Cardiac muscle cell (in vitro differentiated cells and primary cell): Measurements from ENCODE around the gene CCDC159. TPM values are rescaled to one million over a fixed set of nuclear protein-coding genes. Genes with fewer than 3 reads are reported as not detected.
A peak's percentile ranks its signal among the peaks of the same experiment; 100 is the strongest.

ENCODE experiments used
- DNase-seq, 2 donors: peaks; one replicate each; pipeline versions ENCODE4 v3.0.0 to v3.0.0-alpha.2; 2010 to 2017; ENCODE audit warnings: low read depth in 1 of 2, low spot score in 1 of 2
- H3K27ac ChIP-seq: fragments of 200-600 bp; sonication (generic); 2 replicates; pipeline ENCODE4 v1.5.1; 2016
- H3K27me3 ChIP-seq: fragments of 200-600 bp; sonication (generic); 2 replicates; pipeline ENCODE4 v1.6.0; 2016; ENCODE audit warnings: control low read depth
- H3K36me3 ChIP-seq: fragments of 200-600 bp; sonication (generic); 2 replicates; pipeline ENCODE4 v1.5.1; 2016; ENCODE audit warnings: control low read depth
- H3K4me1 ChIP-seq: fragments of 200-600 bp; sonication (generic); 2 replicates; pipeline ENCODE4 v1.8.1; 2017; ENCODE audit warnings: low read depth, mild to moderate bottlenecking, mixed run types
- H3K4me3 ChIP-seq: fragments of 200-600 bp; sonication (generic); 2 replicates; pipeline ENCODE4 v1.5.1; 2016; ENCODE audit warnings: mild to moderate bottlenecking
- H3K9me3 ChIP-seq: fragments of 200-600 bp; sonication (generic); 2 replicates; pipeline ENCODE4 v1.5.1; 2017; ENCODE audit warnings: low read depth, mild to moderate bottlenecking, control low read depth
- CTCF ChIP-seq: IDR thresholded peaks from 2 replicates; pipeline ENCODE4 v1.5.1; 2012; ENCODE audit warnings: low read depth, mild to moderate bottlenecking, low read length
- polyA plus RNA-seq: library from polyadenylated mRNA; unstranded; fragments of >200 nt; fragmentation: Nextera tagmentation; extraction: Ambion mirVana; gene quantifications from 2 replicates; pipeline ENCODE4 v1.2.1, GENCODE V29; 2016
- total RNA-seq: library from RNA; depleted of rRNA; stranded (reverse); fragments of >200 nt; gene quantifications from 2 replicates; pipeline ENCODE4 v1.2.3, GENCODE V29; 2016

Gene CCDC159
- total and polyA plus RNA-seq, 2 experiments from 2014 or later = 9.3 to 9.7 TPM

- H3K27me3 ChIP-seq = no peaks in the 10 kb centered on the region
- peak; percentile 53 to 89 for DNase-seq
- no peaks in the 10 kb centered on the region for H3K36me3 ChIP-seq
- no peak for TF ChIP-seq CTCF
- H3K4me3 ChIP-seq = no peak overlapping the region
- peak overlapping the region; percentile 94 for H3K27ac ChIP-seq
- peaks cover 6% of the 10 kb centered on the region for H3K4me1 ChIP-seq
- no peaks in the 10 kb centered on the region for H3K9me3 ChIP-seq
These were observed 27.0 kb downstream of the CCDC159 start for GRCh38 chr19:11373166-11373884.

GRCh38 chr19:11373885-11374432 lies 27.6 kb downstream of the CCDC159 start:
- no peaks in the 10 kb centered on the region for H3K36me3 ChIP-seq
- no peak for DNase-seq
- H3K9me3 ChIP-seq = no peaks in the 10 kb centered on the region
- peak overlapping the region; percentile 53 for H3K4me3 ChIP-seq
- TF ChIP-seq CTCF = no peak
- no peaks in the 10 kb centered on the region for H3K27me3 ChIP-seq
- peaks cover 6% of the 10 kb centered on the region for H3K4me1 ChIP-seq
- peak overlapping the region; percentile 94 for H3K27ac ChIP-seq

GRCh38 chr19:11374433-11375142 lies 28.3 kb downstream of the CCDC159 start, which contains the start of gene SWSAP1:
TSS of gene SWSAP1 (plus strand) at chr19:11374666. CDS start at chr19:11374681, 15 bp downstream.
- H3K9me3 ChIP-seq = no peaks in the 10 kb centered on the region
- H3K4me1 ChIP-seq = peaks cover 6% of the 10 kb centered on the region
- no peak for TF ChIP-seq CTCF
- no peaks in the 10 kb centered on the region for H3K27me3 ChIP-seq
- H3K4me3 ChIP-seq = peak within 1 kb of the TSS; percentile 53
- no peaks in the 10 kb centered on the region for H3K36me3 ChIP-seq
- peak within 1 kb of the TSS; percentile 94 for H3K27ac ChIP-seq
- peak; percentile 99 to 100 for DNase-seq

- H3K9me3 ChIP-seq = no peaks in the 10 kb centered on the region
- H3K36me3 ChIP-seq = no peaks in the 10 kb centered on the region
- peak in 1 of 2 donors; percentile 53 for DNase-seq
- H3K4me1 ChIP-seq = peaks cover 6% of the 10 kb centered on the region
- H3K27ac ChIP-seq = peak overlapping the region; percentile 69
- H3K27me3 ChIP-seq = no peaks in the 10 kb centered on the region
- peak overlapping the region; percentile 19 for H3K4me3 ChIP-seq
- TF ChIP-seq CTCF = no peak
These were observed 29.0 kb downstream of the CCDC159 start for GRCh38 chr19:11375143-11375948.

- no peak for TF ChIP-seq CTCF
- H3K4me3 ChIP-seq = no peak overlapping the region
- no peaks in the 10 kb centered on the region for H3K36me3 ChIP-seq
- no peak overlapping the region for H3K27ac ChIP-seq
- peak in 1 of 2 donors; percentile 85 for DNase-seq
- H3K4me1 ChIP-seq = peaks cover 6% of the 10 kb centered on the region
- no peaks in the 10 kb centered on the region for H3K9me3 ChIP-seq
- H3K27me3 ChIP-seq = no peaks in the 10 kb centered on the region
These were observed 30.9 kb downstream of the CCDC159 start for GRCh38 chr19:11377237-11377636.
